K562 (cell line): ENCODE data around the gene CAPRIN1.

Experiments used
- CEBPB ChIP-seq: fragments of 450-650 bp; IDR thresholded peaks from 2 replicates; pipeline ENCODE4 v1.6.1; 2016; ENCODE audit warnings: missing genetic modification characterization, missing compliant biosample characterization
- COPS2 ChIP-seq: fragments of 450-650 bp; conservative IDR thresholded peaks from 2 replicates; pipeline ENCODE4 v1.6.1; 2016; ENCODE audit warnings: mild to moderate bottlenecking, moderate library complexity
- JUN ChIP-seq, 2 experiments: sonication (generic) in 1 of 2; formaldehyde crosslinking in 1 of 2; IDR thresholded peaks; 2 replicates each; pipeline versions ENCODE4 v1.6.1 to v1.8.0; 2012 to 2022; ENCODE audit warnings: borderline replicate concordance in 2 of 2, mild to moderate bottlenecking in 2 of 2, improper control_type of control experiment in 1 of 2, low read depth in 1 of 2, low read length in 1 of 2, missing genetic modification reagents in 1 of 2
- LEF1 ChIP-seq: fragments of 450-650 bp; IDR thresholded peaks from 2 replicates; pipeline ENCODE4 v1.6.1; 2016; ENCODE audit warnings: mild to moderate bottlenecking
- TF ChIP-seq, protein P1 (sequence below): fragments of 200-600 bp; sonication (generic); IDR thresholded peaks from one replicate; pipeline ENCODE4 v1.6.1; 2012; ENCODE audit warnings: mild to moderate bottlenecking, low read depth, low read length, inconsistent platforms
- TF ChIP-seq, protein P2 (sequence below): sonication (generic); formaldehyde crosslinking; IDR thresholded peaks from 2 replicates; pipeline ENCODE4 v1.8.0; 2023; ENCODE audit warnings: mild to moderate bottlenecking, missing genetic modification reagents

DNA sequence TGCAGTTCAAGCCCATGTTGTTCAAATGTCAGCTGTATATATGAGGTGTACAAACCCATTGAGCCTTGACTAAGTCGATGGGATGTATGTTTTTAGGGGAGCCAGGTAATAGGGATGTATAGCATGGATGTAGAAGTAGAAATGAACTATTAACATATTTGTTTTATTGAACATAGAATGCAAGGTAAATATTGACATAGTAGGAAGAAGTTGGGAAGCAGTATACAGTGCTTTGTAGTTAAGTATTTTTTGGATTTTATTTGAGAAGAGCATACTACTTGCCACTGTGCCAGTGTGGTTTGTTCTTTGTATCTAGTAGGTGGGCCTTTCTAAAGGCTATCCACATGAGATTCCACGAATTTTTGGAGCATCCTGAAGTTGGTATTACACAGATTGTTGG lies 33.1 kb downstream of the CAPRIN1 start:
- TF ChIP-seq, protein P1, sequence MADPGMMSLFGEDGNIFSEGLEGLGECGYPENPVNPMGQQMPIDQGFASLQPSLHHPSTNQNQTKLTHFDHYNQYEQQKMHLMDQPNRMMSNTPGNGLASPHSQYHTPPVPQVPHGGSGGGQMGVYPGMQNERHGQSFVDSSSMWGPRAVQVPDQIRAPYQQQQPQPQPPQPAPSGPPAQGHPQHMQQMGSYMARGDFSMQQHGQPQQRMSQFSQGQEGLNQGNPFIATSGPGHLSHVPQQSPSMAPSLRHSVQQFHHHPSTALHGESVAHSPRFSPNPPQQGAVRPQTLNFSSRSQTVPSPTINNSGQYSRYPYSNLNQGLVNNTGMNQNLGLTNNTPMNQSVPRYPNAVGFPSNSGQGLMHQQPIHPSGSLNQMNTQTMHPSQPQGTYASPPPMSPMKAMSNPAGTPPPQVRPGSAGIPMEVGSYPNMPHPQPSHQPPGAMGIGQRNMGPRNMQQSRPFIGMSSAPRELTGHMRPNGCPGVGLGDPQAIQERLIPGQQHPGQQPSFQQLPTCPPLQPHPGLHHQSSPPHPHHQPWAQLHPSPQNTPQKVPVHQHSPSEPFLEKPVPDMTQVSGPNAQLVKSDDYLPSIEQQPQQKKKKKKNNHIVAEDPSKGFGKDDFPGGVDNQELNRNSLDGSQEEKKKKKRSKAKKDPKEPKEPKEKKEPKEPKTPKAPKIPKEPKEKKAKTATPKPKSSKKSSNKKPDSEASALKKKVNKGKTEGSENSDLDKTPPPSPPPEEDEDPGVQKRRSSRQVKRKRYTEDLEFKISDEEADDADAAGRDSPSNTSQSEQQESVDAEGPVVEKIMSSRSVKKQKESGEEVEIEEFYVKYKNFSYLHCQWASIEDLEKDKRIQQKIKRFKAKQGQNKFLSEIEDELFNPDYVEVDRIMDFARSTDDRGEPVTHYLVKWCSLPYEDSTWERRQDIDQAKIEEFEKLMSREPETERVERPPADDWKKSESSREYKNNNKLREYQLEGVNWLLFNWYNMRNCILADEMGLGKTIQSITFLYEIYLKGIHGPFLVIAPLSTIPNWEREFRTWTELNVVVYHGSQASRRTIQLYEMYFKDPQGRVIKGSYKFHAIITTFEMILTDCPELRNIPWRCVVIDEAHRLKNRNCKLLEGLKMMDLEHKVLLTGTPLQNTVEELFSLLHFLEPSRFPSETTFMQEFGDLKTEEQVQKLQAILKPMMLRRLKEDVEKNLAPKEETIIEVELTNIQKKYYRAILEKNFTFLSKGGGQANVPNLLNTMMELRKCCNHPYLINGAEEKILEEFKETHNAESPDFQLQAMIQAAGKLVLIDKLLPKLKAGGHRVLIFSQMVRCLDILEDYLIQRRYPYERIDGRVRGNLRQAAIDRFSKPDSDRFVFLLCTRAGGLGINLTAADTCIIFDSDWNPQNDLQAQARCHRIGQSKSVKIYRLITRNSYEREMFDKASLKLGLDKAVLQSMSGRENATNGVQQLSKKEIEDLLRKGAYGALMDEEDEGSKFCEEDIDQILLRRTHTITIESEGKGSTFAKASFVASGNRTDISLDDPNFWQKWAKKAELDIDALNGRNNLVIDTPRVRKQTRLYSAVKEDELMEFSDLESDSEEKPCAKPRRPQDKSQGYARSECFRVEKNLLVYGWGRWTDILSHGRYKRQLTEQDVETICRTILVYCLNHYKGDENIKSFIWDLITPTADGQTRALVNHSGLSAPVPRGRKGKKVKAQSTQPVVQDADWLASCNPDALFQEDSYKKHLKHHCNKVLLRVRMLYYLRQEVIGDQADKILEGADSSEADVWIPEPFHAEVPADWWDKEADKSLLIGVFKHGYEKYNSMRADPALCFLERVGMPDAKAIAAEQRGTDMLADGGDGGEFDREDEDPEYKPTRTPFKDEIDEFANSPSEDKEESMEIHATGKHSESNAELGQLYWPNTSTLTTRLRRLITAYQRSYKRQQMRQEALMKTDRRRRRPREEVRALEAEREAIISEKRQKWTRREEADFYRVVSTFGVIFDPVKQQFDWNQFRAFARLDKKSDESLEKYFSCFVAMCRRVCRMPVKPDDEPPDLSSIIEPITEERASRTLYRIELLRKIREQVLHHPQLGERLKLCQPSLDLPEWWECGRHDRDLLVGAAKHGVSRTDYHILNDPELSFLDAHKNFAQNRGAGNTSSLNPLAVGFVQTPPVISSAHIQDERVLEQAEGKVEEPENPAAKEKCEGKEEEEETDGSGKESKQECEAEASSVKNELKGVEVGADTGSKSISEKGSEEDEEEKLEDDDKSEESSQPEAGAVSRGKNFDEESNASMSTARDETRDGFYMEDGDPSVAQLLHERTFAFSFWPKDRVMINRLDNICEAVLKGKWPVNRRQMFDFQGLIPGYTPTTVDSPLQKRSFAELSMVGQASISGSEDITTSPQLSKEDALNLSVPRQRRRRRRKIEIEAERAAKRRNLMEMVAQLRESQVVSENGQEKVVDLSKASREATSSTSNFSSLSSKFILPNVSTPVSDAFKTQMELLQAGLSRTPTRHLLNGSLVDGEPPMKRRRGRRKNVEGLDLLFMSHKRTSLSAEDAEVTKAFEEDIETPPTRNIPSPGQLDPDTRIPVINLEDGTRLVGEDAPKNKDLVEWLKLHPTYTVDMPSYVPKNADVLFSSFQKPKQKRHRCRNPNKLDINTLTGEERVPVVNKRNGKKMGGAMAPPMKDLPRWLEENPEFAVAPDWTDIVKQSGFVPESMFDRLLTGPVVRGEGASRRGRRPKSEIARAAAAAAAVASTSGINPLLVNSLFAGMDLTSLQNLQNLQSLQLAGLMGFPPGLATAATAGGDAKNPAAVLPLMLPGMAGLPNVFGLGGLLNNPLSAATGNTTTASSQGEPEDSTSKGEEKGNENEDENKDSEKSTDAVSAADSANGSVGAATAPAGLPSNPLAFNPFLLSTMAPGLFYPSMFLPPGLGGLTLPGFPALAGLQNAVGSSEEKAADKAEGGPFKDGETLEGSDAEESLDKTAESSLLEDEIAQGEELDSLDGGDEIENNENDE, result no peak
- no peak for TF ChIP-seq LEF1
- TF ChIP-seq, protein P2, sequence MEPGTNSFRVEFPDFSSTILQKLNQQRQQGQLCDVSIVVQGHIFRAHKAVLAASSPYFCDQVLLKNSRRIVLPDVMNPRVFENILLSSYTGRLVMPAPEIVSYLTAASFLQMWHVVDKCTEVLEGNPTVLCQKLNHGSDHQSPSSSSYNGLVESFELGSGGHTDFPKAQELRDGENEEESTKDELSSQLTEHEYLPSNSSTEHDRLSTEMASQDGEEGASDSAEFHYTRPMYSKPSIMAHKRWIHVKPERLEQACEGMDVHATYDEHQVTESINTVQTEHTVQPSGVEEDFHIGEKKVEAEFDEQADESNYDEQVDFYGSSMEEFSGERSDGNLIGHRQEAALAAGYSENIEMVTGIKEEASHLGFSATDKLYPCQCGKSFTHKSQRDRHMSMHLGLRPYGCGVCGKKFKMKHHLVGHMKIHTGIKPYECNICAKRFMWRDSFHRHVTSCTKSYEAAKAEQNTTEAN (CRISPR knock-in tag), result no peak
- no peak for TF ChIP-seq JUN (IDR thresholded peaks at IDR 0.05; ENCODE audit: borderline replicate concordance, low read depth, low read length)
- TF ChIP-seq JUN (CRISPR knock-in tag; IDR thresholded peaks at IDR 0.05; ENCODE audit: borderline replicate concordance), result no peak
- no peak for TF ChIP-seq COPS2
- TF ChIP-seq CEBPB, result no peak
